Measurements from ENCODE around the gene LETMD1. TPM values are rescaled to one million over a fixed set of nuclear protein-coding genes. Genes with fewer than 3 reads are reported as not detected.

Gene LETMD1
- total and polyA plus RNA-seq, 2 of the 4 experiments (the other 2 are of a cell fraction), result 27.6 to 40.1 TPM

DNA sequence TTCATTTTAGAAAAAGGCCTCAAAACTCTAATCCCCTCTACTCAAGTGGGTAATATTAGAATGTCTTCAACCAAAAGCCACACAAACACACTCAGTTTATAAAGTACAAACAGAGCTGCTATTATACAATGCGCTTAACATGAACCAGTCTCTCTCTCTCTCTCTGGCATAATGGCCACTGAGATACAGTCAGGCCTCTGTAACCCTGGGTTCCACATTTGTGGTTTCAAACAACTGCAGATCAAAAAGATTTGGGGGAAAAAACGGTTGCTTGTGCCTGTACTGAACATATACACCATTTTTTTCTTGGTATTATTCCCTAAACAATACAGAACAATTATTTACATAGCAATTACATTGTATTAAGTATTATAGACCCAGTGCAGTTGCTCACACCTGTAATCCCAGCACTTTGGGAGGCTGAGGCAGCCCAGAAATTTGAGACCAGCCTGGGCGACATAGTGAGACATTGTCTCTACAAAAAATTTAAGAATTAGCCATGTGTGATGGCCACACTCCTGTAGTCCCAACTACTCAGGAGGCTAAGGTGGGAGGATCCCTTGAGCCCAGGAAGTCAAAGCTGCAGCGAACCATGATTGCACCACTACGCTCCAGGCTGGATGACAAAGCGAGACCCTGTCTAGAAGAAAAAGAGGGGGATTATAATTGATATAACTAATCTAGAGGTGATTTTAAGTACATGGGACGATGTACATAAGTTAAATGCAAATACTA lies 27.5 kb upstream of the LETMD1 start:
- Histone ChIP-seq H2BK20ac (ENCODE audit: low read depth, low read length) (no peak overlapping the region), H3K9ac (ENCODE audit: low read depth, low read length) (no peak overlapping the region), H2AK9ac (replicated peaks; ENCODE audit: low read depth, low read length, poor library complexity) (no peak overlapping the region), H4K5ac (ENCODE audit: low read depth, low read length) (no peak overlapping the region), H2AK5ac (ENCODE audit: low read depth, low read length) (no peak overlapping the region), H2BK15ac (ENCODE audit: low read depth, low read length) (no peak overlapping the region), H3K27me3 (ENCODE audit: control insufficient read depth, insufficient read depth, low read length) (no peaks in the 10 kb centered on the region), H3K56ac (ENCODE audit: extremely low read depth, insufficient read depth, low read length) (no peak overlapping the region), H3K36me3 (ENCODE audit: control insufficient read depth, insufficient read depth, low read length) (no peaks in the 10 kb centered on the region), H4K20me1 (ENCODE audit: insufficient read depth, low read length) (peaks cover 29% of the 10 kb centered on the region), H3K9me1 (ENCODE audit: insufficient read depth, low read length) (peaks cover 2% of the 10 kb centered on the region; the same call in 1 of the 2 replicates), H3K9me3 (ENCODE audit: control insufficient read depth, insufficient read depth, low read length) (no peaks in the 10 kb centered on the region), H4K8ac (ENCODE audit: low read depth in 2 of 2, low read length in 2 of 2) (no peak overlapping the region), H2AFZ (replicated peaks; ENCODE audit: low read length, poor library complexity) (no peak overlapping the region), H3K23ac (ENCODE audit: low read depth, low read length) (no peak overlapping the region), H4K91ac (ENCODE audit: insufficient read depth, low read depth, low read length) (no peak overlapping the region), H3K18ac (ENCODE audit: low read depth, low read length) (no peak overlapping the region), H3K4ac (ENCODE audit: low read depth, low read length) (no peak overlapping the region), H2BK5ac (ENCODE audit: low read depth, low read length, poor library complexity, severe bottlenecking) (no peak overlapping the region), H2BK120ac (ENCODE audit: low read depth, low read length) (no peak overlapping the region), H3K4me2 (ENCODE audit: low read depth, low read length) (no peak overlapping the region), H3K4me1 (ENCODE audit: control insufficient read depth, insufficient read depth, low read length) (peaks cover 3% of the 10 kb centered on the region), H3K4me3 (ENCODE audit: insufficient read depth, low read depth, low read length) (no peak overlapping the region), H3K79me1 (ENCODE audit: low read depth in 1 of 2, low read length in 2 of 2) (peaks cover 29 to 62% of the 10 kb centered on the region in 2 experiments), H3K14ac (replicated peaks; ENCODE audit: low read depth, low read length) (no peak overlapping the region), H3K27ac (ENCODE audit: insufficient read depth, low read length) (no peak overlapping the region)
- no TSS peak for BruUV-seq (replicated peaks)
- no peak for TF ChIP-seq RAD21 (IDR thresholded peaks at IDR 0.05; ENCODE audit: low read length)
- no peak for TF ChIP-seq POLR2A (IDR thresholded peaks at IDR 0.05; ENCODE audit: low read depth, low read length)
- no peak for TF ChIP-seq MAZ (IDR thresholded peaks at IDR 0.05; ENCODE audit: borderline replicate concordance, low read depth, low read length)
- TF ChIP-seq SMC3 (IDR thresholded peaks at IDR 0.05; ENCODE audit: low read depth, low read length), result no peak
- TF ChIP-seq BHLHE40 (IDR thresholded peaks at IDR 0.05; ENCODE audit: low read depth, low read length), result no peak
- no peak for TF ChIP-seq RCOR1 (IDR thresholded peaks at IDR 0.05; ENCODE audit: insufficient replicate concordance, low read length)
- no peak for TF ChIP-seq FOS (IDR thresholded peaks at IDR 0.05; ENCODE audit: low read depth, low read length)
- TF ChIP-seq, protein P1, sequence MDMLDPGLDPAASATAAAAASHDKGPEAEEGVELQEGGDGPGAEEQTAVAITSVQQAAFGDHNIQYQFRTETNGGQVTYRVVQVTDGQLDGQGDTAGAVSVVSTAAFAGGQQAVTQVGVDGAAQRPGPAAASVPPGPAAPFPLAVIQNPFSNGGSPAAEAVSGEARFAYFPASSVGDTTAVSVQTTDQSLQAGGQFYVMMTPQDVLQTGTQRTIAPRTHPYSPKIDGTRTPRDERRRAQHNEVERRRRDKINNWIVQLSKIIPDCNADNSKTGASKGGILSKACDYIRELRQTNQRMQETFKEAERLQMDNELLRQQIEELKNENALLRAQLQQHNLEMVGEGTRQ (IDR thresholded peaks at IDR 0.05; ENCODE audit: low read depth, low read length), result no peak
- TF ChIP-seq, protein P2, sequence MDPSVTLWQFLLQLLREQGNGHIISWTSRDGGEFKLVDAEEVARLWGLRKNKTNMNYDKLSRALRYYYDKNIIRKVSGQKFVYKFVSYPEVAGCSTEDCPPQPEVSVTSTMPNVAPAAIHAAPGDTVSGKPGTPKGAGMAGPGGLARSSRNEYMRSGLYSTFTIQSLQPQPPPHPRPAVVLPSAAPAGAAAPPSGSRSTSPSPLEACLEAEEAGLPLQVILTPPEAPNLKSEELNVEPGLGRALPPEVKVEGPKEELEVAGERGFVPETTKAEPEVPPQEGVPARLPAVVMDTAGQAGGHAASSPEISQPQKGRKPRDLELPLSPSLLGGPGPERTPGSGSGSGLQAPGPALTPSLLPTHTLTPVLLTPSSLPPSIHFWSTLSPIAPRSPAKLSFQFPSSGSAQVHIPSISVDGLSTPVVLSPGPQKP (IDR thresholded peaks at IDR 0.05; ENCODE audit: borderline replicate concordance, low read depth, low read length), result no peak
- TF ChIP-seq MAFK (IDR thresholded peaks at IDR 0.05; ENCODE audit: low read depth, low read length), result no peak
- whole genome bisulfite sequencing, 2 experiments (ENCODE audit: extremely low coverage in 2 of 2, insufficient read length in 1 of 2), result no CpG with 5 or more reads among the region's 7 CpGs
- POLR2A ChIA-PET (ENCODE audit: unreplicated experiment), result no interaction called here
- intact Hi-C loops (cut with micrococcal nuclease) (loop anchor here (10.0 kb wide), 1 partner anchor 256 kb away; the partner anchor contains the start of gene ATF1), dilution Hi-C loops (cut with HindIII; ENCODE audit: low sequenced_read_pairs, unreplicated experiment) (no loop called here), in situ Hi-C loops (cut with MboI; ENCODE audit: low sequenced_read_pairs) (no loop called here)
- CTCF ChIA-PET, result interaction anchor here (0.7 kb wide), 1 partner anchor 19 kb away, joined by 3 read pairs; no protein-coding TSS in a partner anchor
- no peak for ATAC-seq (ENCODE audit: low read depth)
- no peak for DNase-seq

All from IMR-90 (cell line).